NT2/D1 (cell line): ENCODE data around the gene MOB3B.

ENCODE experiments used
- SUZ12 ChIP-seq: IDR thresholded peaks from 2 replicates; pipeline ENCODE4 v1.6.1; 2011; ENCODE audit not compliant: insufficient read length, insufficient read depth; ENCODE audit errors: extremely low read depth
- YY1 ChIP-seq: IDR thresholded peaks from 2 replicates; pipeline ENCODE4 v1.6.1; 2011; ENCODE audit not compliant: insufficient read length, insufficient read depth
- ZNF274 ChIP-seq: IDR thresholded peaks from 2 replicates; pipeline ENCODE4 v1.6.1; 2011; ENCODE audit warnings: mild to moderate bottlenecking, low read depth, low read length

DNA sequence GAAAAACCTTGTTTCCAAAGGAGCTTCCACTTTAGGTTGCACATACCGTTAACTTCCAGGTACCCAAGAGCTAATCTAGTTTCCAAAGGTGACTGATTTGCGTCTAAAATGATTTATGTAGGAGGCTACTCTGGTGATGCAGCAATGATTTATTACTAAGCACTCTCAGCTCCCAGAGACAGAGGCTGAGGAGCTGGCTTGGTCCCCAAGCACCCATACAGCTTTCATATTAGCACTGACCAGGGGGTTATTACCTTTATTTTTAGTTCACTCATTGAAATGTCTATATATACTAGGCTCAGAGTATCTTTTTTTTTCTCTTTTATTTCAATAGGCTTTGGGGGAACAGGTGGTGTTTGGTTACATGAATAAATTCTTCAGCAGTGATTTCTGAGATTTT is 141.5 kb downstream of the MOB3B start:
- TF ChIP-seq ZNF274 (no peak), SUZ12 (no peak), YY1 (no peak)
